ENCODE measurements around the gene ZNF552.
"Not testable (repeated sequence)": the region's sequence is repeated elsewhere in the genome, so short reads cannot be mapped to it uniquely, and the experiment has no call there.

GRCh38 chr19:57823608-57824007 is 8.9 kb upstream of the ZNF552 start:
- TF ChIP-seq CTCF, POLR2AphosphoS5, POLR2A (IDR thresholded peaks at IDR 0.05): not testable (repeated sequence)
